PFSK-1 (cell line): ENCODE data around the gene NRXN3.

Experiments used
- FOXP2 ChIP-seq: optimal IDR thresholded peaks from 2 replicates; pipeline ENCODE3; 2011; ENCODE audit warnings: borderline replicate concordance, control low read depth, inconsistent platforms; ENCODE audit not compliant: insufficient read depth; ENCODE audit errors: extremely low read length, extremely low read depth
- POLR2AphosphoS5 ChIP-seq: IDR thresholded peaks from 2 replicates; pipeline ENCODE4 v1.6.1; 2012; ENCODE audit warnings: low read depth, mild to moderate bottlenecking, control low read depth, low read length, moderate library complexity
- TAF1 ChIP-seq: IDR thresholded peaks from 2 replicates; pipeline ENCODE4 v1.6.1; 2012; ENCODE audit warnings: low read length, control low read depth, borderline replicate concordance; ENCODE audit not compliant: insufficient read depth

- TF ChIP-seq POLR2AphosphoS5 (no peak), FOXP2 (no peak), TAF1 (no peak)
Measured at GRCh38 chr14:79878229-79878628, 1708.1 kb downstream of the NRXN3 start.
